HG03045 (cell line): ENCODE results near the gene ADAM12.
"Not testable (repeated sequence)": the region's sequence is repeated elsewhere in the genome, so short reads cannot be mapped to it uniquely, and the experiment has no call there.

ENCODE experiments used
- ATAC-seq: cut with Tn5 transposase; IDR thresholded peaks from one replicate; pipeline ENCODE4 v1.9.1; 2021; ENCODE audit warnings: mild to moderate bottlenecking, moderate library complexity; ENCODE audit not compliant: unreplicated experiment

ADAM12 gene

GRCh38 chr10:126407831-126408230, 19.6 kb upstream of the ADAM12 start:
- ATAC-seq, result no peak

- ATAC-seq, result no peak
Observed at GRCh38 chr10:126405239-126405775, 17.0 kb upstream of the ADAM12 start.

GRCh38 chr10:126402721-126403695, 14.7 kb upstream of the ADAM12 start:
- ATAC-seq, result no peak

- ATAC-seq, result no peak
Observed at GRCh38 chr10:126400641-126401040, 12.4 kb upstream of the ADAM12 start.

GRCh38 chr10:126398924-126399323, 10.6 kb upstream of the ADAM12 start:
- ATAC-seq, result no peak

- ATAC-seq, result no peak
Observed at GRCh38 chr10:126398383-126398743, 10.1 kb upstream of the ADAM12 start.

GRCh38 chr10:126397640-126398382, 9.5 kb upstream of the ADAM12 start:
- ATAC-seq, result no peak

GRCh38 chr10:126397156-126397555, 8.9 kb upstream of the ADAM12 start:
- ATAC-seq, result no peak

- no peak for ATAC-seq
Observed at GRCh38 chr10:126394948-126395347, 6.7 kb upstream of the ADAM12 start.

GRCh38 chr10:126393076-126393475, 4.8 kb upstream of the ADAM12 start:
- ATAC-seq, result no peak

- ATAC-seq, result no peak
Observed at GRCh38 chr10:126392469-126392868, 4.2 kb upstream of the ADAM12 start.

GRCh38 chr10:126392068-126392467, 3.8 kb upstream of the ADAM12 start:
- ATAC-seq, result no peak

- no peak for ATAC-seq
Observed at GRCh38 chr10:126391192-126391885, 3.1 kb upstream of the ADAM12 start.

- ATAC-seq, result no peak
Observed at GRCh38 chr10:126390324-126390723, 2.0 kb upstream of the ADAM12 start.

- ATAC-seq, result no peak
Observed at GRCh38 chr10:126387041-126387921, 996 bp downstream of the ADAM12 start.

- ATAC-seq, result no peak
Observed at GRCh38 chr10:126384269-126384873, 3.9 kb downstream of the ADAM12 start.

- ATAC-seq, result no peak
Observed at GRCh38 chr10:126380352-126381076, 7.8 kb downstream of the ADAM12 start.

- ATAC-seq, result not testable (repeated sequence)
Observed at GRCh38 chr10:126379166-126379565, 9.1 kb downstream of the ADAM12 start.

- ATAC-seq, result no peak
Observed at GRCh38 chr10:126376956-126377355, 11.3 kb downstream of the ADAM12 start.
